ENCODE data around the gene THAP8. TPM values are rescaled to one million over a fixed set of nuclear protein-coding genes. Genes with fewer than 3 reads are reported as not detected.

THAP8 gene
- total RNA-seq, 1 experiment from 2014 or later = 4.6 TPM

DNA sequence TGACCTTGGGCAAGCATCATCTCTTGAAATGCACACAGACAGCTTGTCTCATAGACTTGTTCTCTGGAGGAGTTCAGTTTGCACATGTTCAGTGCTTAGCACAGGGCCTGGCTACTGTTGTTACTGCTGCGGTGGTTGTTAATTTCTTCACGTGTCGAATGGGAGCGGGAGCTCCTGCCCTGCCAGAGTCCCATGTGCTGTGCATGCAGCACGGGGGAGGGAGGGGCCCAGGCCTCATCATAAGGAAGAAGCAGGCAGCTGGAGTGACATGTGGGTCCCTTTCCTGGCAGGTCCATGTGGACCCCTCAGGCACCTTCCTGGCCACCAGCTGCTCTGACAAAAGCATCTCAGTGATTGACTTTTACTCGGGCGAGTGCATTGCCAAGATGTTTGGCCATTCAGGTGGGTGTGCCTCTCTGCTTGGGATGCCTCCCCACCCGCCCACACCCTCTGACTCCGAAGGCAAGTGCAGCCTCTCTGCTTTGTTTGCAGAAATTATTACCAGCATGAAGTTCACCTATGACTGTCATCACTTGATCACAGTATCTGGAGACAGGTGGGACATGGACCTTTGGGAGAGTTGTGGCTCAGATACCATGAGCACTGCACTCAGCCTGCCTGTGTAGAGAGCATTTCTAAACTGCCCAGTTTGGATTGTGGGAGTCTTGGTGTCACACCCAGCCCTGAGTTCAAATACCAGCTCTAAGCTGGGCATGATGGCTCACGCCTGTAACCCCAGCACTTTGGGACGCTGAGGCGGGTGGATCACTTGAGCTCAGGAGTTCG is 37.0 kb upstream of the THAP8 start:
- no peak overlapping the region for H3K27ac ChIP-seq (ENCODE audit: low read depth, low read length, poor library complexity, severe bottlenecking)
- no peaks in the 10 kb centered on the region for H3K27me3 ChIP-seq (replicated peaks; ENCODE audit: insufficient read depth, low read depth, low read length, poor library complexity)
- intact Hi-C loops (cut with micrococcal nuclease; ENCODE audit: unreplicated experiment) = no loop called here
- CTCF ChIA-PET = no interaction called here
- H3K9me3 ChIP-seq (ENCODE audit: low read depth, low read length, poor library complexity, severe bottlenecking) = no peaks in the 10 kb centered on the region
- no peak for DNase-seq (ENCODE audit: low spot score)
- H3K4me3 ChIP-seq (ENCODE audit: low read depth, low read length, poor library complexity, severe bottlenecking) = no peak overlapping the region
- POLR2A ChIA-PET (ENCODE audit: low non-redundant PET) = no interaction called here
- peaks cover 55% of the 10 kb centered on the region for H3K36me3 ChIP-seq (ENCODE audit: insufficient read depth, low read length, poor library complexity, severe bottlenecking)
- TF ChIP-seq, protein P1, sequence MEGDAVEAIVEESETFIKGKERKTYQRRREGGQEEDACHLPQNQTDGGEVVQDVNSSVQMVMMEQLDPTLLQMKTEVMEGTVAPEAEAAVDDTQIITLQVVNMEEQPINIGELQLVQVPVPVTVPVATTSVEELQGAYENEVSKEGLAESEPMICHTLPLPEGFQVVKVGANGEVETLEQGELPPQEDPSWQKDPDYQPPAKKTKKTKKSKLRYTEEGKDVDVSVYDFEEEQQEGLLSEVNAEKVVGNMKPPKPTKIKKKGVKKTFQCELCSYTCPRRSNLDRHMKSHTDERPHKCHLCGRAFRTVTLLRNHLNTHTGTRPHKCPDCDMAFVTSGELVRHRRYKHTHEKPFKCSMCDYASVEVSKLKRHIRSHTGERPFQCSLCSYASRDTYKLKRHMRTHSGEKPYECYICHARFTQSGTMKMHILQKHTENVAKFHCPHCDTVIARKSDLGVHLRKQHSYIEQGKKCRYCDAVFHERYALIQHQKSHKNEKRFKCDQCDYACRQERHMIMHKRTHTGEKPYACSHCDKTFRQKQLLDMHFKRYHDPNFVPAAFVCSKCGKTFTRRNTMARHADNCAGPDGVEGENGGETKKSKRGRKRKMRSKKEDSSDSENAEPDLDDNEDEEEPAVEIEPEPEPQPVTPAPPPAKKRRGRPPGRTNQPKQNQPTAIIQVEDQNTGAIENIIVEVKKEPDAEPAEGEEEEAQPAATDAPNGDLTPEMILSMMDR (conservative IDR thresholded peaks at IDR 0.05; ENCODE audit: low read depth, low read length) = no peak
- TF ChIP-seq EZH2 (IDR thresholded peaks at IDR 0.05; ENCODE audit: borderline replicate concordance, low read depth, low read length, poor library complexity, severe bottlenecking) = no peak
- BruUV-seq (replicated peaks) = no TSS peak
- no peaks in the 10 kb centered on the region for H3K4me1 ChIP-seq (ENCODE audit: insufficient read depth, low read length, poor library complexity, severe bottlenecking)

DNA sequence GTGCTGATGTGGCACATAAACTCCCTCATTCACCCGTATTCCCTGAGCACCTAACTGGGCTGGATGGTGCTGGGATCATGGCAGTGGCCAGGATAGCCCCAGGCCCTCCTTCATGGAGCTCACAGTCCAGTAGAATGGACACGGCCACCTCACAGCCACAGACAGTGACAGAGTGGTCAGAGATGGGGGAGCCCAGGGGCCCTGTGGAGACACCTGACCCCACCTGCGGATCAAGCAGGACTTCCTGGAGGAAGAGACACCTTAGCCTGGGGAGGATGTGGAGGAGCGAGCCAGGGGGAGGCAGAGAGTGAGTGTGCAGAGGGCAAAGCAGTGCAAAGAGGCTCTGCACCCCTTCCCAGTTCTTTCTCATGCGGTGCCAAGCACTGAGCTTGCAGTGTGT is 35.8 kb upstream of the THAP8 start:
- H3K36me3 ChIP-seq (ENCODE audit: insufficient read depth, low read length, poor library complexity, severe bottlenecking) = peaks cover 60% of the 10 kb centered on the region
- TF ChIP-seq, protein P1 (conservative IDR thresholded peaks at IDR 0.05; ENCODE audit: low read depth, low read length) = no peak
- no peak for TF ChIP-seq EZH2 (IDR thresholded peaks at IDR 0.05; ENCODE audit: borderline replicate concordance, low read depth, low read length, poor library complexity, severe bottlenecking)
- ChIA-PET POLR2A (ENCODE audit: low non-redundant PET) (no interaction called here), CTCF (no interaction called here)
- no peaks in the 10 kb centered on the region for H3K9me3 ChIP-seq (ENCODE audit: low read depth, low read length, poor library complexity, severe bottlenecking)
- no peaks in the 10 kb centered on the region for H3K4me1 ChIP-seq (ENCODE audit: insufficient read depth, low read length, poor library complexity, severe bottlenecking)
- intact Hi-C loops (cut with micrococcal nuclease; ENCODE audit: unreplicated experiment) = no loop called here
- no peak for DNase-seq (ENCODE audit: low spot score)
- H3K4me3 ChIP-seq (ENCODE audit: low read depth, low read length, poor library complexity, severe bottlenecking) = no peak overlapping the region
- BruUV-seq (replicated peaks) = no TSS peak
- no peaks in the 10 kb centered on the region for H3K27me3 ChIP-seq (replicated peaks; ENCODE audit: insufficient read depth, low read depth, low read length, poor library complexity)
- H3K27ac ChIP-seq (ENCODE audit: low read depth, low read length, poor library complexity, severe bottlenecking) = no peak overlapping the region

DNA sequence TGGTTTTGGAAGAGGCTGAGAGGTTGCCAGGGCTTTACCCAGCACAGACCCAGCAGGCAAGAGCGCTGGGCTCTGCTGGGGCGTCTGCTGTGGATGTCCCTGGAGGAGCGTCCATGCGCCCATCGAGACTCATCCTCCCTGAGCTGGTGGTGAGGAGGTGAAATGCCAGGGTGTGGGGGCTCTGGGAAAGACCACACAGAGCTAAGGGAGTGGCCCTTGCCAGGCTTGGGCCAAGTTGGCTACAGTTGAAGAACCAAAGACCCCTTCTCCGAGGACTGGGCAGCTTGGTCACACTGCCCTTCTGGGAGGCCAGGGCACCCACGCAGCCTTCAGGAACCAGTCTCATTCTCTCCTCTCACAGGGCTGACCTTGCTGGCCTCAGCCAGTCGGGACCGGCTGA is 32.2 kb upstream of the THAP8 start:
- Histone ChIP-seq H3K4me1 (ENCODE audit: insufficient read depth, low read length, poor library complexity, severe bottlenecking) (no peaks in the 10 kb centered on the region), H3K4me3 (ENCODE audit: low read depth, low read length, poor library complexity, severe bottlenecking) (no peak overlapping the region), H3K27ac (ENCODE audit: low read depth, low read length, poor library complexity, severe bottlenecking) (no peak overlapping the region), H3K9me3 (ENCODE audit: low read depth, low read length, poor library complexity, severe bottlenecking) (no peaks in the 10 kb centered on the region), H3K27me3 (replicated peaks; ENCODE audit: insufficient read depth, low read depth, low read length, poor library complexity) (no peaks in the 10 kb centered on the region), H3K36me3 (ENCODE audit: insufficient read depth, low read length, poor library complexity, severe bottlenecking) (peaks cover 79% of the 10 kb centered on the region)
- intact Hi-C loops (cut with micrococcal nuclease; ENCODE audit: unreplicated experiment) = no loop called here
- no TSS peak for BruUV-seq (replicated peaks)
- TF ChIP-seq, protein P1 (conservative IDR thresholded peaks at IDR 0.05; ENCODE audit: low read depth, low read length) = no peak
- no peak for TF ChIP-seq EZH2 (IDR thresholded peaks at IDR 0.05; ENCODE audit: borderline replicate concordance, low read depth, low read length, poor library complexity, severe bottlenecking)
- CTCF ChIA-PET = no interaction called here
- DNase-seq (ENCODE audit: low spot score) = no peak
- POLR2A ChIA-PET (ENCODE audit: low non-redundant PET) = no interaction called here

All from A673 (cell line).